GM23338 (cell line): ENCODE results near the gene MRPS27. TPM values are rescaled to one million over a fixed set of nuclear protein-coding genes. Genes with fewer than 3 reads are reported as not detected.

Source experiments
- ATAC-seq: fragments of 200-7000 bp; cut with Tn5 transposase; 3 replicates; pipeline ENCODE4 v1.9.1; 2020
- DNase-seq: peaks from one replicate; pipeline ENCODE4 v3.0.0-alpha.2; 2015; ENCODE audit warnings: low spot score
- H2AFZ ChIP-seq: fragments of 200-600 bp; sonication (generic); 2 replicates; pipeline ENCODE4 v1.8.0; 2016; ENCODE audit warnings: antibody characterized with exemption, mild to moderate bottlenecking, moderate library complexity
- H3F3A ChIP-seq: fragments of 200-600 bp; sonication (generic); replicated peaks from 2 replicates; pipeline ENCODE4 v1.8.0; 2017; ENCODE audit warnings: antibody characterized with exemption, mixed run types, low read depth
- H3K27ac ChIP-seq: fragments of 200-600 bp; sonication (generic); 2 replicates; pipeline ENCODE4 v1.6.1; 2016; ENCODE audit warnings: low read depth
- H3K27me3 ChIP-seq: fragments of 200-600 bp; sonication (generic); 2 replicates; pipeline ENCODE4 v1.8.0; 2016; ENCODE audit warnings: mild to moderate bottlenecking, mixed run types, moderate library complexity; ENCODE audit not compliant: insufficient read depth
- H3K36me3 ChIP-seq: fragments of 200-600 bp; sonication (generic); 2 replicates; pipeline ENCODE4 v1.8.0; 2016; ENCODE audit warnings: mild to moderate bottlenecking; ENCODE audit not compliant: insufficient read depth
- H3K4me1 ChIP-seq: fragments of 200-600 bp; sonication (generic); 2 replicates; pipeline ENCODE4 v1.8.0; 2016; ENCODE audit warnings: mild to moderate bottlenecking, moderate library complexity; ENCODE audit not compliant: insufficient read depth
- H3K4me2 ChIP-seq: fragments of 200-600 bp; sonication (generic); 2 replicates; pipeline ENCODE4 v1.7.1; 2017; ENCODE audit warnings: mixed run types
- H3K4me3 ChIP-seq: fragments of 200-600 bp; sonication (generic); 2 replicates; pipeline ENCODE4 v1.6.1; 2016; ENCODE audit warnings: mixed run types
- H3K79me2 ChIP-seq: fragments of 200-600 bp; sonication (generic); replicated peaks from 2 replicates; pipeline ENCODE4 v1.8.0; 2017; ENCODE audit warnings: mild to moderate bottlenecking; ENCODE audit not compliant: insufficient read depth
- H3K9me2 ChIP-seq: fragments of 200-600 bp; sonication (generic); 2 replicates; pipeline ENCODE4 v1.8.0; 2017; ENCODE audit not compliant: insufficient read depth
- H4K20me1 ChIP-seq: fragments of 200-600 bp; sonication (generic); replicated peaks from 2 replicates; pipeline ENCODE4 v1.8.0; 2017; ENCODE audit warnings: mild to moderate bottlenecking; ENCODE audit not compliant: insufficient read depth
- H3K27ac Mint-ChIP-seq: 2 replicates; pipeline ENCODE4 v1.8.0; 2020; ENCODE audit warnings: inconsistent platforms, mild to moderate bottlenecking, moderate library complexity, mixed read lengths
- H3K27me3 Mint-ChIP-seq: 3 replicates; pipeline ENCODE4 v1.8.0; 2022; ENCODE audit warnings: low read depth, mild to moderate bottlenecking, moderate library complexity, mixed read lengths, inconsistent platforms; ENCODE audit not compliant: insufficient read depth, poor library complexity
- H3K36me3 Mint-ChIP-seq: 3 replicates; pipeline ENCODE4 v1.8.0; 2021; ENCODE audit warnings: low read depth, mild to moderate bottlenecking, inconsistent platforms, moderate library complexity, mixed read lengths
- H3K4me1 Mint-ChIP-seq: 3 replicates; pipeline ENCODE4 v1.8.0; 2020; ENCODE audit warnings: mild to moderate bottlenecking, inconsistent platforms, mixed read lengths
- H3K4me3 Mint-ChIP-seq: 3 replicates; pipeline ENCODE4 v1.8.0; 2021; ENCODE audit warnings: moderate library complexity, mild to moderate bottlenecking, inconsistent platforms, mixed read lengths
- H3K9me3 Mint-ChIP-seq: 3 replicates; pipeline ENCODE4 v1.8.0; 2020; ENCODE audit warnings: moderate library complexity, mild to moderate bottlenecking, inconsistent platforms, mixed read lengths
- ETS1 ChIP-seq: IDR thresholded peaks from 2 replicates; pipeline ENCODE4 v1.6.1; 2016; ENCODE audit warnings: antibody characterized with exemption
- EZH2 ChIP-seq: fragments of 200-600 bp; sonication (generic); IDR thresholded peaks from one replicate; pipeline ENCODE4 v1.8.0; 2017; ENCODE audit warnings: antibody characterized with exemption, mild to moderate bottlenecking, low read depth; ENCODE audit not compliant: unreplicated experiment
- EZH2phosphoT487 ChIP-seq: fragments of 200-600 bp; sonication (generic); IDR thresholded peaks from one replicate; pipeline ENCODE4 v1.8.1; 2018; ENCODE audit warnings: antibody characterized with exemption; ENCODE audit not compliant: unreplicated experiment
- JUNB ChIP-seq: IDR thresholded peaks from one replicate; pipeline ENCODE4 v1.6.1; 2016; ENCODE audit warnings: antibody characterized with exemption; ENCODE audit not compliant: unreplicated experiment
- NANOG ChIP-seq: IDR thresholded peaks from 2 replicates; pipeline ENCODE4 v1.6.1; 2016; ENCODE audit warnings: antibody characterized with exemption, borderline replicate concordance
- REST ChIP-seq: IDR thresholded peaks from one replicate; pipeline ENCODE4 v1.6.1; 2018; ENCODE audit warnings: antibody characterized with exemption; ENCODE audit not compliant: unreplicated experiment
- ZNF114 ChIP-seq: fragments of 250-450 bp; sonication (Bioruptor Pico); IDR thresholded peaks from 2 replicates; pipeline ENCODE4 v1.5.0; 2020; ENCODE audit warnings: mild to moderate bottlenecking, moderate library complexity
- ZNF462 ChIP-seq: fragments of 250-450 bp; sonication (Bioruptor Pico); IDR thresholded peaks from 2 replicates; pipeline ENCODE4 v1.5.0; 2020; ENCODE audit warnings: mild to moderate bottlenecking, moderate library complexity
- polyA plus RNA-seq: library from polyadenylated mRNA; unstranded; fragments of >200 nt; fragmentation: Nextera tagmentation; extraction: Ambion mirVana; gene quantifications from 2 replicates; pipeline ENCODE4 v1.2.1, GENCODE V29; 2016
- total RNA-seq: library from RNA; depleted of rRNA; stranded (reverse); fragments of >200 nt; shearing (Covaris generic); gene quantifications from 2 replicates; pipeline ENCODE4 v1.2.3, GENCODE V29; 2014

MRPS27 gene
- total and polyA plus RNA-seq, 2 experiments from 2014 or later = 53.2 to 141 TPM

- H3K9me3 Mint-ChIP-seq = no peaks in the 10 kb centered on the region
- H3K79me2 ChIP-seq = peaks cover 62% of the 10 kb centered on the region
- H3K4me1 Mint-ChIP-seq = peaks cover 44% of the 10 kb centered on the region
- H3K4me2 ChIP-seq = 0 out of 2 replicates have a peak overlapping the region, but pooled peaks have one; percentile 23
- H3K27ac Mint-ChIP-seq = peak overlapping the region; percentile 97
- peaks cover 7% of the 10 kb centered on the region for H3K27me3 Mint-ChIP-seq
- no peaks in the 10 kb centered on the region; the same call in 1 of the 2 replicates for H3F3A ChIP-seq
- no peaks in the 10 kb centered on the region for H4K20me1 ChIP-seq
- H3K27me3 ChIP-seq = no peaks in the 10 kb centered on the region
- no peak overlapping the region for H3K4me3 ChIP-seq
- DNase-seq (peak; percentile 12), ATAC-seq (no peak)
- H3K27ac ChIP-seq = peak overlapping the region; percentile 17
- no peak overlapping the region for H2AFZ ChIP-seq
- no peaks in the 10 kb centered on the region for H3K9me2 ChIP-seq
- H3K36me3 Mint-ChIP-seq = peaks cover 31% of the 10 kb centered on the region
- TF ChIP-seq ZNF462 (CRISPR knock-in tag) (no peak), JUNB (no peak), ZNF114 (CRISPR knock-in tag) (no peak), NANOG (no peak), EZH2 (no peak), REST (no peak), EZH2phosphoT487 (no peak), ETS1 (no peak)
- no peaks in the 10 kb centered on the region for H3K36me3 ChIP-seq
- H3K4me3 Mint-ChIP-seq = no peak overlapping the region; the same call in 2 of the 3 replicates
- peaks cover 42% of the 10 kb centered on the region for H3K4me1 ChIP-seq
These were observed 14.6 kb downstream of the MRPS27 start for GRCh38 chr5:72305194-72306142.
